Small intestine (tissue), 7 donors: Measurements from ENCODE around the gene ALG12. TPM values are rescaled to one million over a fixed set of nuclear protein-coding genes. Genes with fewer than 3 reads are reported as not detected.

Experiments
- DNase-seq, 2 donors: peaks; one replicate each; pipeline versions ENCODE4 v3.0.0 to v3.0.0-alpha.2; 2013
- FAIRE-seq: peaks from 2 replicates; lab custom pipeline; 2012; peaks lifted over from hg19 to GRCh38; lab: Jason Lieb, UNC
- H3K27ac ChIP-seq, 3 donors: one replicate each; pipeline ENCODE4 v1.5.1; 2013; ENCODE audit warnings: low read length in 2 of 3, mild to moderate bottlenecking in 2 of 3, control low read depth in 1 of 3, inconsistent platforms in 1 of 3, low read depth in 1 of 3, moderate library complexity in 1 of 3
- H3K27me3 ChIP-seq, 3 donors: one replicate each; pipeline ENCODE4 v1.6.1; 2013; ENCODE audit warnings: low read length in 3 of 3, inconsistent platforms in 1 of 3; ENCODE audit not compliant: control insufficient read depth in 3 of 3, insufficient read depth in 3 of 3
- H3K36me3 ChIP-seq, 3 donors: one replicate each; pipeline ENCODE4 v1.6.1; 2013; ENCODE audit warnings: low read length in 3 of 3, inconsistent platforms in 1 of 3, low read depth in 1 of 3, mild to moderate bottlenecking in 1 of 3, moderate library complexity in 1 of 3; ENCODE audit not compliant: control insufficient read depth in 3 of 3, insufficient read depth in 2 of 3
- H3K4me1 ChIP-seq, 3 donors: one replicate each; pipeline ENCODE4 v1.6.1; 2013; ENCODE audit warnings: low read length in 2 of 3, inconsistent platforms in 1 of 3, low read depth in 1 of 3, mild to moderate bottlenecking in 1 of 3, moderate library complexity in 1 of 3; ENCODE audit not compliant: control insufficient read depth in 3 of 3, insufficient read depth in 2 of 3
- H3K4me3 ChIP-seq, 3 donors: one replicate each; pipeline ENCODE4 v1.5.1; 2013; ENCODE audit warnings: low read length in 3 of 3, control low read depth in 1 of 3, inconsistent platforms in 1 of 3, low read depth in 1 of 3, mild to moderate bottlenecking in 1 of 3, moderate library complexity in 1 of 3
- H3K9me3 ChIP-seq, 2 donors: one replicate each; pipeline ENCODE4 v1.6.1; 2013; ENCODE audit warnings: low read depth in 1 of 2, low read length in 1 of 2; ENCODE audit not compliant: control insufficient read depth in 2 of 2, insufficient read depth in 1 of 2
- WGBS, 3 donors: extraction: QIAGEN DNeasy Blood & Tissue Kit; methylation state at CpG; one replicate each; pipeline ENCODE4 v1.1.7; 2013; 5-methylcytosine and 5-hydroxymethylcytosine counted together
- polyA plus RNA-seq, 4 donors: library from polyadenylated mRNA; stranded (reverse) in 3 of 4; unstranded in 1 of 4; fragments of 200-250 nt in 3 of 4; fragments of 120-200 nt in 1 of 4; gene quantifications; one replicate each; pipeline versions ENCODE4 v1.2.1 to v1.2.3, GENCODE V29; 2013
- donor health status: healthy with polysubstance abuse.
- donor health status: control.
- donor health status: control.
- donor health status: Bipolar disorder and iron deficiency.
- donor health status: healthy.

Gene ALG12
- polyA plus RNA-seq, 4 donors, result 9.4 to 31.6 (median 12.4) TPM

DNA sequence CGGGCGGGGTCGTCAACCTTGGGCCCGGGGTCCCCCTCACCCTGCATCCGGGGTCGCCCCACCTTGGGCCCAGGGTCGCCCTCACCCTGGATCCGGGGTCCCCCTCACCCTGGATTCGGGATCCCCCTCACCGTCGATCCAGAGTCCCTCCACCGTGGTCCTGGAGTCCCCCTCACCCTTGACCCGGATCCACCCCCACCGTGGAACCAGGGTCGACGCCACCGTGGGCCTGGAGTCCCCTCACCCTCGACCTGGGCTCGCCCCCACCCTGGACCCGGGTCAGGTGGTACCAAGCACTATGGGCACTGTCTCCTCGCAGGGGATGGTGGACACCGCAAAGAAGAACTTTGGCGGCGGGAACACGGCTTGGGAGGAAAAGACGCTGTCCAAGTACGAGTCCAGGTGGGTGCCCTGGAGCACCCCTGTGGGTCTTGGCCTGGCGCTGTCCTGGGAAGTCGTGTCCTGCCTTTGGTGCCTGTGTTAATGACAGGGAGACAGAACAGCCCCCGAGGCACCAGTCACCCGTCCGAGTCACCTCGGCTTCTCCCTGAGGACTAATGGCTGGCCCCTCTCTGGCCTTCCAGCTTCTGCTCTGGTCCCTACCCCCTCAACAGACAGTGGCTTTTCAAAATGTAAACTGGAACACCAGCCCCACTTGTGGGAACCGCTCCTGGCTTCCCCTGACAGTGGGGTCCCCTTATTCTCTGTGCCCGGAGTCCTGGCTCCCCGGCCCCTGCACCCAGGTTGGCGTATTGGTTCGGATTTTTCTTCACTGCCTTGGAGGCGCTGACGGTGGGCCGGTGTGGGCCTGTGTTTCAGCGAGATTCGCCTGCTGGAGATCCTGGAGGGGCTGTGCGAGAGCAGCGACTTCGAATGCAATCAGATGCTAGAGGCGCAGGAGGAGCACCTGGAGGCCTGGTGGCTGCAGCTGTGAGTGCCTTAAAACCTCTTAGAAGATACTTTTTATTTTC lies 958 bp upstream of the ALG12 start:
- Histone ChIP-seq H3K4me1 (peaks cover 0 to 5% (median 4%) of the 10 kb centered on the region in 3 donors), H3K9me3 (no peaks in the 10 kb centered on the region), H3K27ac (peak overlapping the region in 1 of 3 donors; percentile 24), H3K4me3 (peak overlapping the region; percentile 60 to 77 (median 72)), H3K27me3 (no peaks in the 10 kb centered on the region), H3K36me3 (peaks cover 0 to 28% (median 5%) of the 10 kb centered on the region in 3 donors)
- 41 to 45% (median 41%) methylated on average over 42 to 47 of the region's 47 CpGs for WGBS, 3 donors
- FAIRE-seq, result no peak
- no peak for DNase-seq

DNA sequence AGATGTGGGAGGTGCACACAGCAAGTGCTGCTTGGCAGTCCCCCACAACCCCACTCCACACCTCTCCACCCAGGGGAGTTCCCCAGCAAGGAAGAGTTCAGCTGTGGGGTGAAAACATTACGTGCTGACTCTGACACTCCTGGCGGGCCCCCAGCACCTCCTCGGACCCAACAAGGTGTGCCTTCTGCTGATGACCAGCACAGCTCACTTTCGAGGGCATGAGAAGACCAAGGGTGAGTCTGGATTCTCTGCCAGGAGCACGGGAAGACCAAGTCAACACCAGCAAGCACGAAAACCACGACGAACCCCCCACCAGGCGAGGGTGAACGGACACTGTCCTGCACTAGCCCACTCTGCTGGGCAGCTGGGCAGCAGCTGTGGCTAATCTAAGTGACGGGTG lies 1.4 kb downstream of the ALG12 start:
- FAIRE-seq (no peak), DNase-seq (no peak)
- Histone ChIP-seq H3K9me3 (no peaks in the 10 kb centered on the region), H3K27ac (no peak overlapping the region), H3K4me3 (no peak overlapping the region), H3K36me3 (peaks cover 4 to 38% (median 7%) of the 10 kb centered on the region in 3 donors), H3K27me3 (no peaks in the 10 kb centered on the region), H3K4me1 (peaks cover 0 to 5% (median 4%) of the 10 kb centered on the region in 3 donors)
- 85 to 92% (median 88%) methylated on average over 11 of the region's 11 CpGs for WGBS, 3 donors

- no peaks in the 10 kb centered on the region for H3K9me3 ChIP-seq
- DNase-seq (no peak), FAIRE-seq (no peak)
- no peak overlapping the region for H3K4me3 ChIP-seq
- H3K36me3 ChIP-seq, result peaks cover 4 to 37% (median 9%) of the 10 kb centered on the region in 3 donors
- H3K27me3 ChIP-seq, result no peaks in the 10 kb centered on the region
- no peak overlapping the region for H3K27ac ChIP-seq
- peaks cover 0 to 5% (median 4%) of the 10 kb centered on the region in 3 donors for H3K4me1 ChIP-seq
- 94 to 97% (median 94%) methylated on average over 12 of the region's 12 CpGs for WGBS, 3 donors
Observed at GRCh38 chr22:49915610-49916009, 2.6 kb downstream of the ALG12 start.

DNA sequence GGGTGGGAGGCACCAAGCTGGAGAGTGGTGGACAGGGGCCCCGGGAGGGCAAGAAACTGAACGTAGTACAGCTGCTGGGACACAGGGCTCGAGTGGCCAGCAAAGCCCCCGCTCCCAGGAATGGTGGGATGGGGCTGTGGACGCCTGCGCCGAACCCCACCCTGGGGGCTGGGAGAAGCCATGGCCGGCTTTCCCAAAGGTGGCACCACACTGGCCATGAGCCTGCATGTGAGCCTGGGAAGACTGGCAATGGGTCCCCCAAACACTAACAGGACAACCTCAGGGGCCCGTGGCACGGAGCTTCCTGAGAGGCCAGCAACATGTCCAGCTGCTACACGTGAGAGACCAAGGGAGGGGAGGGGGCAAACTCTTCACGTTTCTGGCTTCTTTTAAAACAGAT lies 4.0 kb downstream of the ALG12 start:
- Histone ChIP-seq H3K4me1 (peaks cover 0 to 4% (median 0%) of the 10 kb centered on the region in 3 donors), H3K27ac (no peak overlapping the region), H3K36me3 (peaks cover 4 to 43% (median 13%) of the 10 kb centered on the region in 3 donors), H3K9me3 (no peaks in the 10 kb centered on the region), H3K27me3 (no peaks in the 10 kb centered on the region), H3K4me3 (no peak overlapping the region)
- 88 to 98% (median 91%) methylated on average over 12 of the region's 12 CpGs for WGBS, 3 donors
- DNase-seq, result no peak
- FAIRE-seq, result no peak

DNA sequence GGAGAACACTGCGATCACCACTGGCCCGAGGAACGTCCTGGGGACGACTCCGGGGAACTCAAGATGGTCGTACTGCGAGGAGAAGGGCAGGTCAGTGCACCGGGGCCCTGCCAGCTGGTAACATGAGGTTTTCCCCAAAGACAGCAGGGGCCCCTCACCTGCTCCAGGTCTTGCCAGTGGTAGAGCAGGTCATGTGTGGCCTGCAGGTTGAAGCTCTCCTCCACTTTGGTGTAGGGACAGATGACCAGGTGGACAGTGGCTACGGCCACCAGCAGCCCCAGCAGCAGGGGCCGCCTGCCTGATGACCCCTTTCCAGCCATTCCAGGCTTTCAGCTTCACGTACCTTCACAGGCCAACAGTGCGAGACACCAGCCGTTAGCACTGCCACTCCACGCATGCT lies 4.8 kb downstream of the ALG12 start:
- WGBS, 3 donors, result 96 to 97% (median 97%) methylated on average over 14 of the region's 14 CpGs
- FAIRE-seq (no peak), DNase-seq (no peak)
- H3K4me1 ChIP-seq, result no peaks in the 10 kb centered on the region
- H3K27me3 ChIP-seq, result no peaks in the 10 kb centered on the region
- no peak overlapping the region for H3K27ac ChIP-seq
- peaks cover 4 to 48% (median 13%) of the 10 kb centered on the region in 3 donors for H3K36me3 ChIP-seq
- H3K9me3 ChIP-seq, result no peaks in the 10 kb centered on the region
- no peak overlapping the region for H3K4me3 ChIP-seq

- H3K27ac ChIP-seq, result no peak overlapping the region
- H3K27me3 ChIP-seq, result no peaks in the 10 kb centered on the region
- FAIRE-seq (no peak), DNase-seq (no peak)
- H3K9me3 ChIP-seq, result no peaks in the 10 kb centered on the region
- H3K4me3 ChIP-seq, result no peak overlapping the region
- H3K4me1 ChIP-seq, result no peaks in the 10 kb centered on the region
- peaks cover 4 to 50% (median 13%) of the 10 kb centered on the region in 3 donors for H3K36me3 ChIP-seq
- WGBS, 3 donors, result 93 to 97% (median 96%) methylated on average over 14 of the region's 14 CpGs
Observed at GRCh38 chr22:49913026-49913425, 5.2 kb downstream of the ALG12 start.

DNA sequence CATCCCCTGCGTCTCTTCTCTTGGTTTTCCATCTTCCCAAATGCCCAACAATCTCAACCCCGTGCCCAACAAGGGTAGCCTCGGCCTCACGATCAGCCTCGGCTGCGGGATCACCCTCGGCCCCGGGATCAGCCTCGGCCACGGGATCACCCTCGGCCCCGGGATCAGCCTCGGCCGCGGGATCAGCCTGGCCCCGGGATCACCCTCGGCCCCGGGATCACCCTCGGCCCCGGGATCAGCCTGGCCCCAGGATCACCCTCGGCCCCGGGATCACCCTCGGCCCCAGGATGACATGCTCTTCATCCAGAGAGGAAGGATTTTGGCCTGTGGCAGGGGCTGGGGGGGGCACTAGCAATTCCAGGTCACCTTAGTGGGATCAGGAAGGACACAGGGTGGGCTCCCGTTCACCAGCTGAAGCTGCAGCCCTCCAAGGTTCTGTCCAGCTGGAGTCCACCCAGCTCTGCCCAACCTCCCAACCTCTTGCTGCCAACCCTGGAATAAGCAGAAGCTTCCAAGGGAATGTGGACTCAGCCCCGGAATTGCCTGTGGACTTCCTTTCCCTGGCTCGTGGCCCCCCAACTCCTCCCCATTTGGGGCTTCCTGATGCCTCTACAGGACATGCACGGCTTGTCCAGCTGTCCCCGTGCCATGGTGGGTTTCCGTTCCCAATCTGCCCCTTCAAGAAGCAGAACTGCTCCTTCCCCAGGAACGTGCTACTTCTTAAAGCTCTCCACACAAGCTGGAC lies 6.2 kb downstream of the ALG12 start:
- 94 to 97% (median 96%) methylated on average over 23 to 30 of the region's 30 CpGs for WGBS, 3 donors
- DNase-seq, result no peak
- H3K4me1 ChIP-seq, result no peaks in the 10 kb centered on the region
- no peak overlapping the region for H3K27ac ChIP-seq
- H3K27me3 ChIP-seq, result no peaks in the 10 kb centered on the region
- H3K36me3 ChIP-seq, result peaks cover 4 to 60% (median 13%) of the 10 kb centered on the region in 3 donors
- H3K9me3 ChIP-seq, result no peaks in the 10 kb centered on the region
- FAIRE-seq, result no peak
- no peak overlapping the region for H3K4me3 ChIP-seq
